Neutrophil (primary cell): ENCODE data around the gene UCKL1.
A peak's percentile ranks its signal among the peaks of the same experiment; 100 is the strongest.

Experiments used
- H3K27ac ChIP-seq: fragments of 200-600 bp; sonication (generic); 2 replicates; pipeline ENCODE4 v1.5.1; 2016; ENCODE audit warnings: mild to moderate bottlenecking, moderate library complexity
- H3K27me3 ChIP-seq: fragments of 200-600 bp; sonication (generic); 2 replicates; pipeline ENCODE4 v1.6.0; 2016; ENCODE audit warnings: mild to moderate bottlenecking
- H3K36me3 ChIP-seq: fragments of 200-600 bp; sonication (generic); 2 replicates; pipeline ENCODE4 v1.5.1; 2017
- H3K4me1 ChIP-seq, 2 experiments: fragments of 200-600 bp in 1 of 2; sonication (generic) in 1 of 2; 1 replicate in 1 of 2; 2 replicates in 1 of 2; pipeline versions ENCODE4 v1.5.1 to v1.6.1; 2013 to 2016; ENCODE audit warnings: low read depth in 1 of 2, low read length in 1 of 2, mild to moderate bottlenecking in 1 of 2, moderate library complexity in 1 of 2; ENCODE audit not compliant: control insufficient read depth in 1 of 2, insufficient read depth in 1 of 2
- H3K4me3 ChIP-seq, 2 experiments: fragments of 200-600 bp in 1 of 2; sonication (generic) in 1 of 2; 1 replicate in 1 of 2; 2 replicates in 1 of 2; pipeline ENCODE4 v1.5.1; 2013 to 2016; ENCODE audit warnings: low read depth in 1 of 2, low read length in 1 of 2, mild to moderate bottlenecking in 1 of 2, moderate library complexity in 1 of 2
- H3K9me3 ChIP-seq: fragments of 200-600 bp; sonication (generic); 2 replicates; pipeline ENCODE4 v1.5.1; 2016
- CTCF ChIP-seq: fragments of 200-600 bp; sonication (generic); IDR thresholded peaks from 2 replicates; pipeline ENCODE4 v1.5.1; 2016; ENCODE audit warnings: antibody characterized with exemption

UCKL1 gene

DNA sequence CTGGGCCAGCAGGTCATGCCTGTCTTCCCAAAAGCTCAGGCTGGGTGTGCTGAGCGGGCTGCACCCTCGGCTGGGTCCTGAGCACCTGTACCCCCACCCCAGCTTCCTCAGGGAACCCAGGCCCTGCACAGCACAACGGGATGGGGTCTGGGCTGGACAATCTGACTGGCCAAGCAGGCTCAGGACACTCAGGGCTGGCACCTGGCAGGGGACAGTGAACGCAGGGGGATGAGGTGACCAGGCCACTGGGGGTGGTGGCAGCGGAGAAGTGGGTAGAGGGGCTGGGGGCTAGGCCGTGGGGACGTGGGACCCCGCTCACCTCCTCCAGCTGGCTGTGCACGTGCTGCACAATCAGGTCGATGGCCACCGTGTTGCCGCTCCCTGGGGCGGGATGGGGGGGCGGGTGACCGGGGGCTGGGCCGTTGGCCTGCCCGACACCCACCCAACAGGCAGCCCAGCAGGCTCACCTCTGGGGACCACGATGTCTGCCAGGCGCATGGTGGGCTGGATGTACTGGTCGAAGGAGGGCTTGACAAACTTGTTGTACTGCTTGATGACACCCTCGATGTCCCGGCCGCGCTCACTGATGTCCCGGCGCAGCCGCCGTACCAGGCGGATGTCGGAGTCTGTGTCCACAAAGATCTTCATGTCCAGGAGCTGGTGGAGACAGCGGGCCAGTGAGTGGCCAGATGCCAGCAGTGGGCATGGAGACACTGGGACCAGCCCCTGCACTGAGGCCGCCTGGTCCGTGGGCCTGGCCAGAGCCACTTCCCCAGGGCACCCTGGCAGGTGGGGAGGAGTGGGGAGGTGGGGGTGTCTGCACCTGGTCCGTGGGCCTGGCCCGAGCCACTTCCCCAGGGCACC lies 11.9 kb downstream of the UCKL1 start:
- Histone ChIP-seq H3K9me3 (no peaks in the 10 kb centered on the region), H3K4me1 (peaks cover 57 to 64% of the 10 kb centered on the region in 2 experiments), H3K27ac (peak overlapping the region; percentile 80), H3K27me3 (no peaks in the 10 kb centered on the region), H3K36me3 (peaks cover 62% of the 10 kb centered on the region), H3K4me3 (no peak overlapping the region)
- TF ChIP-seq CTCF, result no peak

DNA sequence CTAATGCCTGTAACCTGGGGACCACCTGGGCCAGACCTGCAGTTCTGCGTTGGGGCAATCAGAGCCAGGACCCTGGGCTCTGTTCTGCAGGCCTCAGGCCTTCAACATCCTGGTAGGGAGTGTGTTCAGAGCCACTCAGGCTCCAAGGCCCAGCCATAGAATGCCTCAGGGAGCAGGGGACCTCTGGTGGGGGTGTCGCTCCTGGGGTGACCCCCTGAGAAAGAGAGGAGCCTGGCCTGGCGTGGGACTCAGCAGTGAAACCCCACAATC lies 12.5 kb downstream of the UCKL1 start:
- Histone ChIP-seq H3K27ac (peak overlapping the region; percentile 80), H3K4me3 (no peak overlapping the region), H3K27me3 (no peaks in the 10 kb centered on the region), H3K36me3 (peaks cover 68% of the 10 kb centered on the region), H3K4me1 (peaks cover 56 to 64% of the 10 kb centered on the region in 2 experiments), H3K9me3 (no peaks in the 10 kb centered on the region)
- TF ChIP-seq CTCF, result no peak

DNA sequence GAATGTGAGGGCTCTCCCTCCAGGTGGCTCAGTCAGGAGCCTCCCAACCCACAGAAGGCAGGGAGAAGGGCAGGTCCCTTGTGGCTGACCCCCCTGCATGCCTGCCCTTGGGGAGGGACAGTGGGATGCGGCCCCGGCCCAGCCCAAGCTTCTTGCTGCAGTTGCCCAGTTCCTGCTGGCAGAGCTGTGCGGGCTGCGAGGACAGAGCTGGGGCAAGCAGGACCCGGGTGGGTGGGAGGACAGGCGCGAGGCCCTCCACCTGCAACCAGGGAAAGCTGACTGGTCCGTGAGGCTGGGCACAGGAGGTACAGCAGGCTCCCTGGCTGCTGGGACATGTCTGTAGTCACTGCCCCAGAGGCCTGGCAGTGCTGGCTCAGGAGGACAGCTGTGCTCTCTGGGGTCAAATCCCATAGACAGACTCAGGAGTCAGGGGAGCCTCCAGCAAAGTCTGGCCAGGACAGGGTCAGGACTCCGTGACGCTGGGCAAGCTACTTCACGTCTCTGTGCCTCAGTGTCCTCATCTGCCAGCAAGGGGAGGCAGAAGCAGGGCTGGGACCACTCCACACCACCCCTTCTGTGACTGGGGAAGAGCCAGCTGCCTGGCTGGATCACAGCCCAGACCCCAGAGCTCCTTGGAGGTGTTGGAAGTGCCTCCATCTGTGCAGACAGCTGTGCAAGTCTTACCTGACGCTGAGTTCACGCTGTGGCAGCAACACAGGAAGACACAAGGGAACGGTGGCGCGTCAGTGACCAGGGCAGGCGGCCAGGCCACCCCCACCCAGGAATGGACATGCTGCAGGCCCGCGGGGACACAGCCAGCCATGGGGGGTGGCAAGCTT lies 13.0 kb downstream of the UCKL1 start:
- Histone ChIP-seq H3K27me3 (no peaks in the 10 kb centered on the region), H3K27ac (peak overlapping the region; percentile 80), H3K9me3 (no peaks in the 10 kb centered on the region), H3K4me3 (no peak overlapping the region), H3K36me3 (peaks cover 73% of the 10 kb centered on the region), H3K4me1 (peaks cover 52 to 64% of the 10 kb centered on the region in 2 experiments)
- TF ChIP-seq CTCF, result no peak

GRCh38 chr20:63942250-63942951 lies 13.8 kb downstream of the UCKL1 start:
- Histone ChIP-seq H3K27me3 (no peaks in the 10 kb centered on the region), H3K36me3 (peaks cover 79% of the 10 kb centered on the region), H3K9me3 (no peaks in the 10 kb centered on the region), H3K4me3 (no peak overlapping the region), H3K27ac (peak overlapping the region; percentile 80), H3K4me1 (peaks cover 44 to 57% of the 10 kb centered on the region in 2 experiments)
- no peak for TF ChIP-seq CTCF

DNA sequence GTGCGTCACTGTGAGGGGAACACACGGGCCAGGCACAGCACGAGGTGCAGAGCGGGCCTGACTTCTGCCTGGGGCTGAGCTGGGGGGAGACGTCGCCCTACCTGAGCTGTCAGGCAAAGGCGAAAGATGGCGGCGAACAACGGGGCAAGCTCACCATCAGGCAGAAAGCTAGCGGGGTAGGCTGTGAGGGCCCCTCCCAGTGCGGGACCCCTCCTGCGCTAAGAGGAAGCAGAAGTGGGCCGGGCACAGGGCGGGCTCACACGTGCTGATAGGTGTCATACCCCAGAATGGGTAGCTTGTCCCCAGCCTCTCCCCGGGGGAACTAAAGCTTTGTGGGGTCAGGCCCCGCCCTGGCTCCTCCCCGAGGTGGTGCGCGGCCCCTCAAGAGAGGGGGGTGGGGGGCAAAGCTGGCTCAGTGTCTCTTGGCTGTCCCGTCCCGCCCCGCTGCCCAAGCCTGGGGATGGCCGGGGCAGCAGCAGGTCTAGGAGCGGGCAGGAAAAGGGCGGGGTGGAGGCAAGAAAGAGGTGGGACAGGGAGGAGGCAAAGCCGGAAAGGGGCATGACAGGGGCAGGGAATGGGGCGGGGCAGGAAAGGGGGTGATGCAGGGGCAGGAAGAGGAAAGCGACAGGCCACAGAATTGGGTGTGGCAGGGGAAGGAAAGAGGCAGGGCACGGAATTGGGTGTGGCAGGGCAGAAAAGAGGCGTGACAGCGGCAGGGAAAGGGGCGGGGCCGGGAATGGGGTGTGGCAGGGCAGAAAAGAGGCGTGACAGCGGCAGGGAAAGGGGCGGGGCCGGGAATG lies 14.7 kb downstream of the UCKL1 start:
- TF ChIP-seq CTCF, result no peak
- Histone ChIP-seq H3K36me3 (peaks cover 87% of the 10 kb centered on the region), H3K9me3 (no peaks in the 10 kb centered on the region), H3K27ac (peak overlapping the region; percentile 83), H3K4me3 (peak overlapping the region in 1 of 2 experiments; percentile 5), H3K4me1 (peaks cover 40 to 53% of the 10 kb centered on the region in 2 experiments), H3K27me3 (no peaks in the 10 kb centered on the region)
